GM18861 (cell line): Measurements from ENCODE around the gene MPRIP.

Experiments
- ATAC-seq: cut with Tn5 transposase; IDR thresholded peaks from one replicate; pipeline ENCODE4 v1.9.1; 2021; ENCODE audit not compliant: unreplicated experiment

Gene MPRIP

DNA sequence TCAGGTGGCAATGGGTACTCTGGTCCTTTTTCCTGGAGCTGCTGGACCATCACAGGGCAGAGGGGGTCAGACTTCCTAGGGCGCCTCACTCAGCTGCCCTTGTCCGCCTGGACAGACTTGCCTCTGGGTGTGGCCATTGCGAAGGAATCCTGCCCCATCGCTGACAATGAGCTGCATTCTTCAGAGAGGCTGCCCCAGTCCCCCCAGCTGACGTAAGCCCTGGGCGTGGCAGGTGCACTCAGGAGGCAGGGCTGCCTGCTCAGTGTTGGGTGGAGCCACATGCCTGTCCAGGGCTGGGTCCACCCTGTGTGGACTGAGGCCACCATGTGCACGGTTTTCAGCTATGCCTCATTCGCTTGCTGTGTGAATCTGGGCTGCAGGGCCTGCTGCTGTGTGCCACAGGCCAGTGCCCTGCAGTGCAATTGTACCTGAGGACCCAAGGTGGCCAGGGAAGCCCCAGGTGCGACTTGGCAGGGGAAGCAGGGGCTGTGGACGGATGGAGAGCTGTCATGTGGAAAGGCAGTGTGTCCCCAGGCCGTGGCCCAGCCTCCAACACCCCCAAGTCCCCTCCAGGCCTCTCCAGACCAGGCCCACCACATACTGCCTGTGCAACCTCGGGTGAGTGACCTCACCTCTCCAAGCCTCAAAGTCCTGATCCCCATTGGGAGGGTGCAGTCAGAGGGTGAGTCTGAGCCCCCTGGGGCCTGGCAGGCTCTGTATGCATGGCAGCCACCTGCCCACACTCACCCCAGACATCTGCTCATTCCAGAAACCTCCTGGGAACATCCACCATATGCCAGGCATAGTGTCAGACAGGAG is 14.0 kb upstream of the MPRIP start:
- no peak for ATAC-seq

DNA sequence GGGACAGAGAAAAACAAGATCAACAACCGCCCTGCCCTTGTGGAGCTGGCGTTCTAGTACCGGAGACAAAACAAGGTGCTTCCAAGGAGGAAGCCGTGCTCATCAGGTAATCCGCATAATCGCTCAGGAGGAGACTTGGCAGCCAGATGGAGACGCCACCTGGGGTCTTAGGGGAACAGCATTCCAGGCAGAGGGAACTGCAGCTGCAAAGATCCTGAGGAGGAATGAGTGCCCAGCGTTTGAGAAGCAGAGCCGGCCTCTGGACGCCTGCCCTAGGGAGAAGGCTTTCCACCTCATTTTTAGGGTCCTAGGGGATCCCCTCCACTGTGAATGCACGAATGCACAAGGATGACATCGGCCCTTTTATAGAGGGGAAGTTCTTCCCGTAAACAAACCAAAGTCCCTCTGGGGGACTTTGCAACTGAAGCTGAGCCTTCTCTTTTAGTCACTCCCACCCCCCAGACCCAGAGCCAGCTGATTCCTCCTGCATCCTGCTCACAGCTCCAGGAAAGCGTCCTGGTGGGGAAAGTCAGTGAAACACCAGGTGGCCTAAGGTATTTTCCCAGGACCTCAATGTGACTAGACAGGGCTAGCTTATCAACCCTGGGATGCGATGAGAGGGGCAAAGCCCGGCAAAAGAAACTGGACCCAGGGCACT is 13.2 kb upstream of the MPRIP start:
- ATAC-seq: no peak

DNA sequence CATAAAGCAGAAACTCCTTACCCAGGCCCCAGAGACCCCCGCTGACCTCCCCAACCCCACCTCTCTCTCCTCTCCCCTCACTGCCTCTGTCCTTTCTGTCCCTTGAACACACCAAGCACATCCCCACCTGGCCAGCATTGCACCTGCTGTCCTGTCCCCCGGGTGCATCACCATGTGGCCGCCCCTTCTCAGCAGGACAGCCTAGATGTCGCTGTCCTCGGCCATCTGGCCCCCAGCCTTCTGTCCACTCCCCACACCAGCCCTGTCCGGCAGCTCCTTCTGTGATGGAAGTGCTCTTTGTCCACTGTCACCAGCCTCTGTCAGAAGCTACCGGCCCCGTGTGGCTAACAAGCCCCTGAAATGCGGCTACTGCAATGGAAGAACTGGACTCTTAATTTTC is 12.3 kb upstream of the MPRIP start:
- no peak for ATAC-seq

DNA sequence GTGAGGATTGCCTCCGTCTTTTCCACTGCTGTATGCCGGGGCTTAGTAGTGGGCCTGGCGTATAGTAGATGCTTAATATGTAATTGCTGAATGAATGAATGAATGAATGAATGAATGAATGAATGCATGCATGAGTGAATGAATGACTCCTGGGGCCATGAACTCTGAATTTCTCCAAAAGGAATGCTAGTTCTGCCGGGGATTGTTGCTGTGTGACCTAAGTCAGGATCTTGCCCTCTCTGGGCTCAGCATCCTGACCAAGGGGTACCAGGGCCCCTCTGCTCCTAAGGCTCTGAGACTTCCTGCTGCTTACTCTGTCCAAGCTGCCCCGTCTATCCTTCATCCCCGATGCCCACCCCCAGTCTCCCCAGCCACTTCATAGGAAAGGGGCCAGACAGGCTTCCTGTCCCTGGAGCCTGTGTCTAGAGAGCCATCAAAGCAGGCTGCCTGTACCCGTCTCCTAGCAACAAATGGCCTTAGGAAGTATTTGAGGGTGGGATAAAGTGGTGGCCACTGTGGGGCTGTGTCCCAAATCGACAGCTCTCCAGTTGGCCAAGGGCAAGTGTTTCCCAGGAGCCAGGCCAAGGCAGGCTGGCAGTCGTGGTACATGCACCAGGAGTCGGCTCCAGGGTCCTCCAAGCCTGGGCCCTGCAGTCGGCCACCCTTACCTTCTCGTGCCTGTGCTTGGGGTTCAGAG is 11.6 kb upstream of the MPRIP start:
- no peak for ATAC-seq

- no peak for ATAC-seq
Measured at GRCh38 chr17:17032131-17032692, 10.0 kb upstream of the MPRIP start.

GRCh38 chr17:17033466-17033865 is 8.8 kb upstream of the MPRIP start:
- no peak for ATAC-seq

DNA sequence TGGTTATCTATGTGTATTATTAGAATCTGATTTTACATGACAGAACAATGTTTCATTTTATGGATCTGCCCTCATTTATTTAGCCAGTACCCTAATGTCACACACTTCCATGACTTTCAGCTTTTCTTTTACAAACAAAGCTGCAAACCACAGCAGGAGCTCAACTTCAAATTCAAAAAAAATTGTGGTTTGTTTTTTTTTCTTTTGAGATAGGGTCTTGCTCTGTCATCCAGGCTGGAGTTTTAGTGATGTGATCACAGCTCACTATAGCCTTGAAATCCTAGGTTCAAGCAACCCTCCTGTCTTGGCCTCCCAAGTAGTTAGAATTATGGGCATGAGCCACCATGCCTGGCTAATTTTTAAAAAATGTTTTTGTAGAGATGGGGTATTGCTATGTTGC is 8.2 kb upstream of the MPRIP start:
- no peak for ATAC-seq

DNA sequence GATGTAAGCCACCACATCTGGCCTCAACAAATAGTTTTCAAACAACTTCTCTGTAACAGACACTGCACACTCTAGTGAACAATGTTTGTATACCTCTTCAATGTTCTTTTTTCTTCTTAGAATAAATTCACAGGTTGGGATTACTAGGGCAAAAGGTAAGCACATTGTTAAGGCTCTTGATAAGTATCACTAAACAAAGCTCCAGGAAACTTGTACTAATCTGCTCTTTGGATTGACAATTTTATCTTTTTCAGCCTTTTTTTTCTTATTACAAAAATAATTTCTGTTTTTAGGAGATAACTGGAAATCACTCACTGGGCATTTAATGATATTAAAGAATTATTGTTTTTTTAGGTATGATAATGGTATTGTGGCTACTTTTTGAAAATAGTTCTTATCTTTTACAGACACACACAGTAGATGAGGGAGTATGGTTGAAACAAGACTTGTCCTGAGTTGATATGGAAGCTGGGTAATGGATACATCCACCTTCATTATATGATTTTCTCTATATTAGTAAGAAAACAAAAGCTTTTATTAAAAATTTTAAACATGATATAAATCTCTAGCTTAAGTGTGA is 7.7 kb upstream of the MPRIP start:
- ATAC-seq: no peak

- no peak for ATAC-seq
Measured at GRCh38 chr17:17035490-17035889, 6.8 kb upstream of the MPRIP start.

DNA sequence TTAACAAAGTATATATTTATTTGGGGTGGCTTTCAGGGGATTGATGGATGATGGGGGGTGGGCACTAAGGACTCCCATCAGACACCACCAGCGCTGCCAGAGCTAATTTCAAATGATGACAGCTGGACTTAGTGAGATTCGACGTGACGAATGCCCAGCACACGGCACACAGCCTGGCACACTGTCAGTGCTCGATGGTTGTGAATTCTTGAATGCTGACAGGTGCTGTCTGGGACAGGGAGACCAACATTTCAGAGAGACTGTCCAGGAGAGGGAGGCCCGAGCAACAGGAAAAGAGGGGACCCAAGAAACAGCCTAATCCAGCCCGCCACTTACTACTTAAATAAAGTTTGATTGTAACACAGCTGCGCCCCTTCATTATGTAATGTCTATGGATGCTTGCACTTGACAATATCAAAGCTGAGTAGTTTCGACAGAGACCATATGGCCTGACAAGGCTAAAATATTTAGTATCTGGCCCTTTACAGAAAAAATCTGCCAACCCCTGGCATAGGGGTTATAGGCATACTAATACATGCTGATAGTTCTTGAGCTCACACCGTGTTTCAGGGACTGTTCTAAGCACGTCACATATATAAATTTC is 6.2 kb upstream of the MPRIP start:
- ATAC-seq: no peak

DNA sequence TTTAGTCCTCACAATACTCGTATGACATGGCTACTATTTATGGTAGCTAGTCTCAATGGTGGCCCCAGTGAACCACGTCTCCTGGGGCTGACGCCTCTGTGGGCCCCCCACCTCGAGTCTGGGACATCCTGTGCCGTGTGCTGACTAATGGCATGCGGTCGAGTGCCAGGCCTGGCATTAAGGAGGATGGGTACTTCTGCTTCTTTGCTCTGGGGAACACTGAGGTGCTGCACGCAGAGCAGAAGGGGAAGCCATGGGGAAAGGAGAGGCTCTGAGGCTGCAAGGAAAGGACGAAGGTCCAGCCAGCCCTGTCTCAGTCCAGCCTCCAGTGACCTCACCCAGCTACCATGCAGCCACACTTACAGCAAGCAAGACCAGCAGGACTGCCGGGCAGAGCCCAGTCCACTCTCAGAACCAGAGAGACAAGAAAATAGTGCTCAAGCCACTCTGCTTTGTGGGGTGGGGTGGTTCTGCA is 5.7 kb upstream of the MPRIP start:
- no peak for ATAC-seq

DNA sequence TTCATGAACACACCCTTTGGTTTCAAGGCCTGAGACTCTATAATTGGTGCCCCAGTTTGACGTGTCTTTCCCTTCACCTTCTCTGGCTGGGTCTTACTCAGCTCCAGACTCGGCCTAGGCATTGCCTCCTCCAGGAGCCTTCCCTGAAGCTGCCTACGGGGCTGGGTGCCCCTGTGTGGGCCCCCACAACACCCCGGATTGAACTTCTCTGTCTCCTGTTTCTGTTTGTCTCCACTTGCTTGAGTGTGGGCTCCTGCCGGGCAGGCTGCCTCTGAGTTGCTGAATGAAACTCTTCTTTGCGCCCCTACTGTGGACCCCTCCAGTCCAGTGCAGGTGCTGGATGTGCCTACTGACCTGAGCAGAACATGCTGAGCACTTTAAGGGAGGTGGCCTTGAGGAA is 2.3 kb upstream of the MPRIP start:
- no peak for ATAC-seq

- ATAC-seq: no peak
Measured at GRCh38 chr17:17041018-17041521, 1.2 kb upstream of the MPRIP start.

DNA sequence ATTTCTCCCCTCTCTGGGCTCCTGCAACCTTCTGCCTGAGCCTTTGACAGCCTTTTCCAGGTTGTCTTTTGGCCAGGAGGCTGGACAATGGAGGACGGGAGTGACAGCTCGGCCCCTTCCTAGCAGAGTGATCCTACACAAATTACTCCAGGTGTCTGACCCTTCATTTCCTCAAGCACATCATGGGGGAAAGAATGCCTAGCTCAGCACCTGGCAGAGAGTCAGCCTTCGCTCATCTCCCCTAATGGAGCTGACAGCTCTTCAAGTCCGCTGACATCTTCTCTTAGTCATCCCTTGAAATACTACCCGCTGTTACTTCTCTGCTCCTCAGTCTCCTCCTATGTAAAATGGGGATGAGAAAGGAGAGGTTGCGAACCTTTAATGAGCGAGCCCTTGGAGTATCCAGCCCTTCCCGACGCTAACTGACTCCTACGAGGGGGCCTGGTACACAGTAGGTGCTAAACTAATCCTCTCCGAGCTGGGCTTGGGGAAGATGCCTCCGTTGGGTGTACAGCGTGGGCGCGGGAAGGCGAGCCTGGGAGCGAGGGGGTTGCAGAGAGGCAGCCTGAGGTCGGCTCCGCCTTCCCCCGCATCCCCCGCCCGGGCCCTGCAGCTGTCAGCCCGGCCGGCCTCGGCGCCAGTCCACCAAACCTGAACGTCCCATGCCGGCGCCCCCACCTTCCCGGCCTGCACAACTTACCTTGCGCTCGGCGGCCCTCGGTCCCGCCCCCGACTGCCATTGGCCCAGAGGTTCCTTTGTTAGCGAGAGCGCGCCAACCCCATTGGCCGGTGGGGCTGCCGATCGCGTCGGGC is 480 bp upstream of the MPRIP start:
- ATAC-seq: peak; percentile 83

- no peak for ATAC-seq
Measured at GRCh38 chr17:17042851-17043460, 699 bp downstream of the MPRIP start.

DNA sequence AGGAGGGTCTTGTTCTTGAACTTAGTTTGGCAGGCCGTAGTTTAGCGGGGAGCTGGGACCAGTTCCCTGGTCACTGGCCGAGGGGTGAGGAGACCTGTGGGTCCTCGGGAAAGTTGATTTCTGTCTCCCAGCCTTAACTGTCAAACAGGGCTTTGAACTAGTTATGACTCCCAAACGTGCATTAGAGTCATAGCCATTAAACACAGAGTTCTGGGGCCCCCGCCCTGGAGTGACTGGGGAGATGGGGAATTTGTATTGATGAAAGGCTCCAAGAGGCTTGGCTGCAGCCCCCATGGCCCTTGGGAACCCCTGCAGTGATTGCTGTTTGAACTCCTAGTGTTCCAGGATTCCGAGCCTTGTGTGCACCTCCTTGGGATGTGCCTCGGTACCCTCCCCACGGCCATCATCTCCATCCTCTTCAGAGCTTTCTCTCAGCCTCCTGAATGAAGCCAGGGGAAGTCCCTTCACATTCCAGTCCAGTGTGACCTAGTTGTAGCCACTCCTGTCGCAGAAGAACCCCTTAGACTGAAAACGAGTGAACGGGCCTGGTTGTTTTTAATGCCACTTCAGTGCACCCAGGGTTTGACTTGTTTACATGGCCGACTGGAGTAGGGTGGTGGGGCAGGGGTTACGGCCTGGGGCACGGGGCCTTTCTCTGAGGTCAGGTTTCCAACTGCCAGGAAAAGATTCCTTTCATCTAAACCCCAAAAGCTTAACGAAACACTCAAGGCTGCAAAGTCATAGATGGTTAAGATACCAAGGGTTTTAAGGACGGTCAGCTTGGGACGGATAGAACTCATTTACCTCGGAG is 1.4 kb downstream of the MPRIP start:
- ATAC-seq: no peak

GRCh38 chr17:17044846-17045561 is 2.7 kb downstream of the MPRIP start:
- ATAC-seq: no peak

GRCh38 chr17:17048106-17048505 is 5.8 kb downstream of the MPRIP start:
- no peak for ATAC-seq
